IMR-90 (cell line): ENCODE measurements around the gene FGGY. TPM values are rescaled to one million over a fixed set of nuclear protein-coding genes. Genes with fewer than 3 reads are reported as not detected.

Experiments
- ATAC-seq: fragments of 200-7000 bp; cut with Tn5 transposase; 2 replicates; pipeline ENCODE4 v1.9.1; 2020; ENCODE audit warnings: low read depth, mild to moderate bottlenecking, moderate library complexity
- BruUV-seq: library from RNA; stranded (reverse); fragments of 400-500 nt; replicated peaks from 2 replicates; lab custom pipeline; 2021; lab: Mats Ljungman, UMichigan
- CTCF ChIA-PET: fragments of 300-600 bp; formaldehyde crosslinking; extraction: SDS; loops from one replicate; lab custom pipeline; 2021; ENCODE audit warnings: antibody characterized with exemption; lab: Yijun Ruan, JAX
- POLR2A ChIA-PET: fragments of 300-600 bp; sonication (Branson Sonifier 250); formaldehyde crosslinking; loops from one replicate; lab custom pipeline; 2022; ENCODE audit warnings: antibody characterized with exemption; ENCODE audit not compliant: unreplicated experiment; lab: Charles Lee
- DNase-seq: peaks from one replicate; pipeline ENCODE4 v3.0.0; 2013
- H2AFZ ChIP-seq: replicated peaks from 2 replicates; pipeline ENCODE3; 2013; ENCODE audit warnings: low read length, mild to moderate bottlenecking; ENCODE audit not compliant: poor library complexity
- H2AK5ac ChIP-seq: 2 replicates; pipeline ENCODE4 v1.6.1; 2013; ENCODE audit warnings: low read depth, low read length, inconsistent platforms
- H2AK9ac ChIP-seq: replicated peaks from 2 replicates; pipeline ENCODE3; 2013; ENCODE audit warnings: mild to moderate bottlenecking, low read depth, low read length, moderate library complexity; ENCODE audit not compliant: poor library complexity
- H2BK120ac ChIP-seq: 2 replicates; pipeline ENCODE4 v1.6.1; 2013; ENCODE audit warnings: low read depth, low read length, inconsistent platforms
- H2BK15ac ChIP-seq: 3 replicates; pipeline ENCODE4 v1.6.1; 2013; ENCODE audit warnings: low read depth, low read length, inconsistent platforms
- H2BK20ac ChIP-seq: 2 replicates; pipeline ENCODE4 v1.6.1; 2013; ENCODE audit warnings: low read depth, mild to moderate bottlenecking, inconsistent platforms, low read length, moderate library complexity
- H2BK5ac ChIP-seq: 2 replicates; pipeline ENCODE4 v1.6.1; 2013; ENCODE audit warnings: mild to moderate bottlenecking, low read depth, low read length, inconsistent platforms; ENCODE audit not compliant: poor library complexity, severe bottlenecking
- H3K14ac ChIP-seq: replicated peaks from 2 replicates; pipeline ENCODE4 v1.6.1; 2013; ENCODE audit warnings: low read depth, low read length, inconsistent platforms
- H3K18ac ChIP-seq: 2 replicates; pipeline ENCODE4 v1.6.1; 2013; ENCODE audit warnings: low read depth, low read length, control low read depth
- H3K23ac ChIP-seq: 2 replicates; pipeline ENCODE4 v1.6.1; 2013; ENCODE audit warnings: low read depth, low read length, inconsistent platforms
- H3K27ac ChIP-seq: 2 replicates; pipeline ENCODE4 v1.5.1; 2013; ENCODE audit warnings: mild to moderate bottlenecking, control low read depth, low read length; ENCODE audit not compliant: insufficient read depth
- H3K27me3 ChIP-seq: 2 replicates; pipeline ENCODE4 v1.6.1; 2013; ENCODE audit warnings: low read length; ENCODE audit not compliant: control insufficient read depth, insufficient read depth
- H3K36me3 ChIP-seq: 2 replicates; pipeline ENCODE4 v1.6.1; 2013; ENCODE audit warnings: low read length, mixed read lengths; ENCODE audit not compliant: control insufficient read depth, insufficient read depth
- H3K4ac ChIP-seq: 2 replicates; pipeline ENCODE4 v1.6.1; 2013; ENCODE audit warnings: low read depth, low read length, inconsistent platforms
- H3K4me1 ChIP-seq: 2 replicates; pipeline ENCODE4 v1.6.1; 2013; ENCODE audit warnings: low read length, mixed read lengths; ENCODE audit not compliant: control insufficient read depth, insufficient read depth
- H3K4me2 ChIP-seq: 2 replicates; pipeline ENCODE4 v1.6.1; 2013; ENCODE audit warnings: low read depth, mild to moderate bottlenecking, control low read depth, low read length, moderate library complexity
- H3K4me3 ChIP-seq: 2 replicates; pipeline ENCODE4 v1.5.1; 2013; ENCODE audit warnings: low read depth, mild to moderate bottlenecking, control low read depth, low read length, moderate library complexity; ENCODE audit not compliant: insufficient read depth
- H3K56ac ChIP-seq: 2 replicates; pipeline ENCODE4 v1.6.1; 2013; ENCODE audit warnings: low read length, inconsistent platforms; ENCODE audit not compliant: insufficient read depth; ENCODE audit errors: extremely low read depth
- H3K79me1 ChIP-seq, 2 experiments: 2 replicates each; pipeline ENCODE4 v1.6.1; 2013; ENCODE audit warnings: low read length in 2 of 2, inconsistent platforms in 1 of 2, low read depth in 1 of 2
- H3K9ac ChIP-seq: 2 replicates; pipeline ENCODE4 v1.6.1; 2013; ENCODE audit warnings: low read depth, low read length, control low read depth
- H3K9me1 ChIP-seq: 2 replicates; pipeline ENCODE4 v1.6.1; 2013; ENCODE audit warnings: low read length, inconsistent platforms; ENCODE audit not compliant: insufficient read depth
- H3K9me3 ChIP-seq: 2 replicates; pipeline ENCODE4 v1.6.1; 2013; ENCODE audit warnings: low read length; ENCODE audit not compliant: control insufficient read depth, insufficient read depth
- H4K20me1 ChIP-seq: 2 replicates; pipeline ENCODE4 v1.6.1; 2013; ENCODE audit warnings: low read length, inconsistent platforms; ENCODE audit not compliant: insufficient read depth
- H4K5ac ChIP-seq: 2 replicates; pipeline ENCODE4 v1.6.1; 2013; ENCODE audit warnings: mild to moderate bottlenecking, low read depth, low read length, control low read depth
- H4K8ac ChIP-seq, 2 experiments: 2 replicates each; pipeline ENCODE4 v1.6.1; 2013; ENCODE audit warnings: low read depth in 2 of 2, low read length in 2 of 2, control low read depth in 1 of 2, inconsistent platforms in 1 of 2
- H4K91ac ChIP-seq: 2 replicates; pipeline ENCODE4 v1.6.1; 2013; ENCODE audit warnings: low read depth, low read length, inconsistent platforms; ENCODE audit not compliant: insufficient read depth
- BHLHE40 ChIP-seq: fragments of 150-350 bp; IDR thresholded peaks from 2 replicates; pipeline ENCODE4 v1.6.1; 2016; ENCODE audit warnings: mild to moderate bottlenecking, low read depth, low read length
- CEBPB ChIP-seq: IDR thresholded peaks from 2 replicates; pipeline ENCODE4 v1.6.1; 2012; ENCODE audit warnings: low read depth, low read length, improper control_type of control experiment
- CHD1 ChIP-seq: IDR thresholded peaks from 2 replicates; pipeline ENCODE4 v1.6.1; 2012; ENCODE audit warnings: low read depth, low read length, improper control_type of control experiment
- ELK1 ChIP-seq: fragments of 150-350 bp; IDR thresholded peaks from 2 replicates; pipeline ENCODE4 v1.6.1; 2016; ENCODE audit warnings: low read depth, mild to moderate bottlenecking, low read length, moderate library complexity, borderline replicate concordance
- FOS ChIP-seq: fragments of 150-350 bp; IDR thresholded peaks from 2 replicates; pipeline ENCODE4 v1.6.1; 2016; ENCODE audit warnings: low read depth, low read length
- MAFK ChIP-seq: IDR thresholded peaks from 2 replicates; pipeline ENCODE4 v1.6.1; 2012; ENCODE audit warnings: low read depth, low read length, improper control_type of control experiment
- MAZ ChIP-seq: IDR thresholded peaks from 2 replicates; pipeline ENCODE4 v1.6.1; 2012; ENCODE audit warnings: low read depth, mild to moderate bottlenecking, low read length, improper control_type of control experiment, moderate library complexity, borderline replicate concordance
- MXI1 ChIP-seq: IDR thresholded peaks from 2 replicates; pipeline ENCODE4 v1.6.1; 2012; ENCODE audit warnings: low read depth, mild to moderate bottlenecking, low read length, moderate library complexity, borderline replicate concordance
- NFE2L2 ChIP-seq: fragments of 150-350 bp; IDR thresholded peaks from 2 replicates; pipeline ENCODE4 v1.6.1; 2016; ENCODE audit warnings: low read depth, mild to moderate bottlenecking, low read length
- POLR2A ChIP-seq: IDR thresholded peaks from 2 replicates; pipeline ENCODE4 v1.6.1; 2012; ENCODE audit warnings: mild to moderate bottlenecking, low read depth, low read length
- RAD21 ChIP-seq: IDR thresholded peaks from 2 replicates; pipeline ENCODE4 v1.6.1; 2012; ENCODE audit warnings: low read length, improper control_type of control experiment
- RFX5 ChIP-seq: IDR thresholded peaks from 2 replicates; pipeline ENCODE4 v1.8.0; 2012; ENCODE audit warnings: low read depth, mild to moderate bottlenecking, low read length, moderate library complexity
- WGBS, 2 experiments: methylation state at CpG; one replicate each; pipeline versions ENCODE4 v1.1.5 to v1.1.7; 2013; ENCODE audit warnings: missing lambda C conversion rate in 2 of 2; ENCODE audit not compliant: insufficient read length in 1 of 2; ENCODE audit errors: extremely low coverage in 2 of 2; 5-methylcytosine and 5-hydroxymethylcytosine counted together
- dilution Hi-C: fragments of 300-500 bp; cut with HindIII; formaldehyde crosslinking; loops from one replicate; pipeline ENCODE4 v1.14.3; 2018; ENCODE audit warnings: low sequenced_read_pairs; ENCODE audit not compliant: unreplicated experiment
- in situ Hi-C: fragments of 300-500 bp; cut with MboI; formaldehyde crosslinking; loops from 3 replicates; pipeline ENCODE4 v1.14.3; 2019; ENCODE audit warnings: low sequenced_read_pairs, inconsistent platforms, mixed read lengths
- intact Hi-C: fragments of 100-400 bp; cut with micrococcal nuclease; formaldehyde crosslinking; loops from 2 replicates; pipeline ENCODE4 v1.10.0; 2022
- polyA plus RNA-seq, 3 experiments: library from polyadenylated mRNA; depleted of rRNA; stranded (reverse); fragments of >200 nt; gene quantifications; 2 replicates each; pipeline ENCODE4 v1.2.3, GENCODE V29; 2012; ENCODE audit warnings: low replicate concordance in 1 of 3
- total RNA-seq: library from RNA; depleted of rRNA; stranded (reverse); fragments of >200 nt; gene quantifications from 2 replicates; pipeline ENCODE4 v1.2.3, GENCODE V29; 2012
- TF ChIP-seq, protein P1 (sequence below): conservative IDR thresholded peaks from 2 replicates; pipeline ENCODE4 v1.5.1; 2012; ENCODE audit warnings: mild to moderate bottlenecking, low read depth, low read length, improper control_type of control experiment
- TF ChIP-seq, protein P2 (sequence below): fragments of 150-350 bp; IDR thresholded peaks from 2 replicates; pipeline ENCODE4 v1.6.1; 2017; ENCODE audit warnings: mild to moderate bottlenecking, antibody characterized with exemption, low read length, low read depth

Gene FGGY
- total and polyA plus RNA-seq, 2 of the 4 experiments (the other 2 are of a cell fraction) = 5.6 to 14.0 TPM

DNA sequence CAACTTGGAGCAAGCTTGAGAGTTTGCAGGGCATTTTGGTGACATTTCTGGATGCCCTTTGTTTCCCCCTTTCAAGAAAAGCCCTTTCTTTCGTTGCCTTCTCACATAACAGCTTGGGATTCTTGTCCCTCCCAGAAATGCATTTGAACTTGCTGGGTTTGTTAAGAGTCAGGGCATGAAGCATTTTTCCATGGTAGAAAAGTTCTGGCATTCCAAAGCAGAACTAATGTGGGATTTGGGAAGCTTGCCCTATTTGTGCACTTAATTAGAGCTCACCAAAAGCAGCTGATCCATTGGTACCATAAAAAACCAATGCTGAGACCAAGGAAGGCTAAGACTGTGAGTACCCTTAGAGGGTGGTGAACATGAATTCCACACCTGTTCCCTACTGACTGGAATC, 418.1 kb downstream of the FGGY start:
- TF ChIP-seq BHLHE40 (no peak), FOS (no peak), NFE2L2 (no peak), RFX5 (no peak), ELK1 (no peak), CHD1 (no peak), MXI1 (no peak), RAD21 (no peak), CEBPB (no peak), MAFK (no peak), POLR2A (no peak), MAZ (no peak)
- TF ChIP-seq, protein P1, sequence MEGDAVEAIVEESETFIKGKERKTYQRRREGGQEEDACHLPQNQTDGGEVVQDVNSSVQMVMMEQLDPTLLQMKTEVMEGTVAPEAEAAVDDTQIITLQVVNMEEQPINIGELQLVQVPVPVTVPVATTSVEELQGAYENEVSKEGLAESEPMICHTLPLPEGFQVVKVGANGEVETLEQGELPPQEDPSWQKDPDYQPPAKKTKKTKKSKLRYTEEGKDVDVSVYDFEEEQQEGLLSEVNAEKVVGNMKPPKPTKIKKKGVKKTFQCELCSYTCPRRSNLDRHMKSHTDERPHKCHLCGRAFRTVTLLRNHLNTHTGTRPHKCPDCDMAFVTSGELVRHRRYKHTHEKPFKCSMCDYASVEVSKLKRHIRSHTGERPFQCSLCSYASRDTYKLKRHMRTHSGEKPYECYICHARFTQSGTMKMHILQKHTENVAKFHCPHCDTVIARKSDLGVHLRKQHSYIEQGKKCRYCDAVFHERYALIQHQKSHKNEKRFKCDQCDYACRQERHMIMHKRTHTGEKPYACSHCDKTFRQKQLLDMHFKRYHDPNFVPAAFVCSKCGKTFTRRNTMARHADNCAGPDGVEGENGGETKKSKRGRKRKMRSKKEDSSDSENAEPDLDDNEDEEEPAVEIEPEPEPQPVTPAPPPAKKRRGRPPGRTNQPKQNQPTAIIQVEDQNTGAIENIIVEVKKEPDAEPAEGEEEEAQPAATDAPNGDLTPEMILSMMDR = no peak
- TF ChIP-seq, protein P2, sequence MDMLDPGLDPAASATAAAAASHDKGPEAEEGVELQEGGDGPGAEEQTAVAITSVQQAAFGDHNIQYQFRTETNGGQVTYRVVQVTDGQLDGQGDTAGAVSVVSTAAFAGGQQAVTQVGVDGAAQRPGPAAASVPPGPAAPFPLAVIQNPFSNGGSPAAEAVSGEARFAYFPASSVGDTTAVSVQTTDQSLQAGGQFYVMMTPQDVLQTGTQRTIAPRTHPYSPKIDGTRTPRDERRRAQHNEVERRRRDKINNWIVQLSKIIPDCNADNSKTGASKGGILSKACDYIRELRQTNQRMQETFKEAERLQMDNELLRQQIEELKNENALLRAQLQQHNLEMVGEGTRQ = no peak
- dilution Hi-C loops = no loop called here
- no peaks in the 10 kb centered on the region for H4K20me1 ChIP-seq
- no peaks in the 10 kb centered on the region for H3K36me3 ChIP-seq
- POLR2A ChIA-PET = no interaction called here
- ATAC-seq = no peak
- no peaks in the 10 kb centered on the region for H3K9me1 ChIP-seq
- no peak overlapping the region for H3K18ac ChIP-seq
- no peak for DNase-seq
- no peak overlapping the region for H4K91ac ChIP-seq
- H3K9me3 ChIP-seq = no peaks in the 10 kb centered on the region
- no peak overlapping the region for H3K23ac ChIP-seq
- no peak overlapping the region for H3K27ac ChIP-seq
- no peak overlapping the region for H3K56ac ChIP-seq
- no peak overlapping the region for H2AK5ac ChIP-seq
- no peak overlapping the region for H2BK15ac ChIP-seq
- H3K4me3 ChIP-seq = no peak overlapping the region
- no peak overlapping the region for H2AK9ac ChIP-seq
- H3K9ac ChIP-seq = no peak overlapping the region
- intact Hi-C loops = no loop called here
- no TSS peak for BruUV-seq
- H4K5ac ChIP-seq = no peak overlapping the region
- no peaks in the 10 kb centered on the region for H3K27me3 ChIP-seq
- H3K14ac ChIP-seq = no peak overlapping the region
- H3K4me2 ChIP-seq = no peak overlapping the region
- in situ Hi-C loops = no loop called here
- no peak overlapping the region for H2AFZ ChIP-seq
- no peaks in the 10 kb centered on the region for H3K79me1 ChIP-seq
- H2BK20ac ChIP-seq = no peak overlapping the region
- no CpG with 5 or more reads among the region's 1 CpG for WGBS, 2 experiments
- H3K4me1 ChIP-seq = no peaks in the 10 kb centered on the region
- no peak overlapping the region for H3K4ac ChIP-seq
- CTCF ChIA-PET = no interaction called here
- H4K8ac ChIP-seq = no peak overlapping the region
- H2BK5ac ChIP-seq = no peak overlapping the region
- H2BK120ac ChIP-seq = no peak overlapping the region
